ENCODE results near the gene MAP3K19. TPM values are rescaled to one million over a fixed set of nuclear protein-coding genes. Genes with fewer than 3 reads are reported as not detected.
A peak's percentile ranks its signal among the peaks of the same experiment; 100 is the strongest.

The MAP3K19 gene
- total RNA-seq, 1 donor = not detected

- TF ChIP-seq CTCF (IDR thresholded peaks at IDR 0.05; ENCODE audit: insufficient read depth, low read depth, low read length) = no peak
- DNase-seq (ENCODE audit: low read depth) = no peak
- peak overlapping the region; percentile 94 for H3K4me3 ChIP-seq (ENCODE audit: low read depth, low read length)
These were observed 127.7 kb downstream of the MAP3K19 start for GRCh38 chr2:134919341-134920210.

- peak; percentile 99 for DNase-seq (ENCODE audit: low read depth)
- no peak for TF ChIP-seq CTCF (IDR thresholded peaks at IDR 0.05; ENCODE audit: insufficient read depth, low read depth, low read length)
- H3K4me3 ChIP-seq (ENCODE audit: low read depth, low read length) = peak within 1 kb of the TSS; percentile 94
These were observed 128.5 kb downstream of the MAP3K19 start, which contains the start of gene CCNT2 for GRCh38 chr2:134918526-134919340. Gene CCNT2 (plus strand): TSS chr2:134918822. CDS start chr2:134918855, 33 bp downstream.

- TF ChIP-seq CTCF (IDR thresholded peaks at IDR 0.05; ENCODE audit: insufficient read depth, low read depth, low read length) = peak; percentile 47
- peak overlapping the region; percentile 94 for H3K4me3 ChIP-seq (ENCODE audit: low read depth, low read length)
- DNase-seq (ENCODE audit: low read depth) = no peak
These were observed 129.2 kb downstream of the MAP3K19 start for GRCh38 chr2:134917888-134918525.

GRCh38 chr2:134917360-134917865 is 129.8 kb downstream of the MAP3K19 start:
- TF ChIP-seq CTCF (IDR thresholded peaks at IDR 0.05; ENCODE audit: insufficient read depth, low read depth, low read length) = no peak
- H3K4me3 ChIP-seq (ENCODE audit: low read depth, low read length) = peak overlapping the region; percentile 94
- DNase-seq (ENCODE audit: low read depth) = no peak

Other genes with a start within 250 kb of the MAP3K19 start
- gene ACMSD, start 208.8 kb downstream of the MAP3K19 start, total RNA-seq = not detected in 2 replicates
- 20.6 and 28.9 TPM in 2 replicates for gene CCNT2, start 128.6 kb downstream of the MAP3K19 start, total RNA-seq
- 73.4 and 100 TPM in 2 replicates for gene RAB3GAP1, start 4.8 kb upstream of the MAP3K19 start, total RNA-seq